ENCODE data around the gene IQCK. TPM values are rescaled to one million over a fixed set of nuclear protein-coding genes. Genes with fewer than 3 reads are reported as not detected.
A peak's percentile ranks its signal among the peaks of the same experiment; 100 is the strongest.

The IQCK gene
- total and polyA plus RNA-seq, 12 donors: 8.2 to 35.2 (median 14.9) TPM

DNA sequence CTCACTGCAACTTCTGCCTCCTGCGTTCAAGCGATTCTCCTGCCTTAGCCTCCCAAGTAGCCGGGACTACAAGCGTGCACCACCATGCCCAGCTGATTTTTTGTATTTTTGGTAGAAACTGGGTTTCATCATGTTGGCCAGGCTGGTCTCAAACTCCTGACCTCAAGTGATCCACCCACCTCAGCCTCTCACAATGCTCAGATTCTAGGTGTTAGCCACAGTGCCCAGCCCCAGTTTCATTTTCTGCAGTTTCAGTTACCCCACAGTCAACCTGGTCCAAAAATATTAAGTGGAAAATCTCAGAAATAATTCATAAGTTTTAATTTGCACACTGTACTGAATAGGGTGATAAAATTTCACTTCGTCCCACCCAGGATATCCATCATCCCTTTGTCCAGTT, 28.7 kb upstream of the IQCK start:
- Histone ChIP-seq H3K27ac (no peak overlapping the region), H3K27me3 (no peaks in the 10 kb centered on the region), H3K4me1 (replicated peaks in 1 of 2) (peaks cover 17 to 24% of the 10 kb centered on the region in 2 donors), H3K4me3 (no peak overlapping the region), H3K9me3 (replicated peaks in 1 of 3) (no peaks in the 10 kb centered on the region), H3K36me3 (replicated peaks in 1 of 2) (peaks cover 0 to 21% of the 10 kb centered on the region in 2 donors)
- TF ChIP-seq POLR2A (IDR thresholded peaks at IDR 0.05) (no peak), CTCF (IDR thresholded peaks at IDR 0.05) (no peak)
- intact Hi-C loops (cut with DNase I): no loop called here
- no peak for DNase-seq
- 92 to 96% (median 95%) methylated on average over 5 of the region's 5 CpGs for WGBS, 4 donors

- Histone ChIP-seq H3K27ac (peak overlapping the region in 3 of 5 donors; percentile 60 to 83 (median 75)), H3K4me1 (replicated peaks in 1 of 2) (peaks cover 17 to 24% of the 10 kb centered on the region in 2 donors), H3K27me3 (no peaks in the 10 kb centered on the region), H3K36me3 (replicated peaks in 1 of 2) (peaks cover 0 to 18% of the 10 kb centered on the region in 2 donors), H3K4me3 (no peak overlapping the region), H3K9me3 (replicated peaks in 1 of 3) (no peaks in the 10 kb centered on the region)
- TF ChIP-seq CTCF (IDR thresholded peaks at IDR 0.05): no peak
- TF ChIP-seq POLR2A (IDR thresholded peaks at IDR 0.05): no peak
- intact Hi-C loops (cut with DNase I): no loop called here
- peak in 6 of 7 donors; percentile 50 to 73 (median 62) for DNase-seq
- 45 to 57% (median 53%) methylated on average over 4 of the region's 4 CpGs for WGBS, 4 donors
Measured at GRCh38 chr16:19690196-19690595, 27.9 kb upstream of the IQCK start.

DNA sequence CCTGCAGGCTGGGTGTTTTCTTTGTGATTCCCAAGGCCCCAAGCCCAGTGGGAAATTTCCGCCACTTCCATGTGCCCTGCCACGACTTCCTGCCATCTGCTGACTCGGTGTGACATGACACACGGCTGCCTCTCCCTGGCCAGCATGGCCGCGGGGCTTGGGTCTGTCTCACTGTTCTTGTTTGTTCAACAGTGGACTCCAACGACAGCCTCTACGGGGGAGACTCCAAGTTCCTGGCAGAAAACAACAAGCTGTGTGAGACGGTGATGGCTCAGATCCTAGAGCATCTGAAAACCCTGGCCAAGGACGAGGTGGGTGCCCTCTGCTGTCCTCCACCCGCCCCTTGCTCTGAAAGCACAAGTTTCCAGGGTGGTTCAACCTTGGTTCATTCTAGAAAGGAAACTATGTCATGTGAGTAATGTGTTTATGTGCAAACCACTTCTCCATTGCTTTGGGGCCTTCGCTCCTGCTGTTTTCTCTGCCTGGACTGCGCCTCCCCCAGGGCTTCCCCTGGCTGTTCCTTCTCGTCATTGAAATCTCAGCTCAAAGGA, 26.8 kb upstream of the IQCK start:
- 27 to 36% (median 31%) methylated on average over 11 to 14 of the region's 14 CpGs for WGBS, 4 donors
- no peaks in the 10 kb centered on the region for H3K9me3 ChIP-seq (replicated peaks in 1 of 3)
- TF ChIP-seq CTCF (IDR thresholded peaks at IDR 0.05) (no peak), POLR2A (IDR thresholded peaks at IDR 0.05) (peak in 1 of 2 donors; percentile 7)
- intact Hi-C loops (cut with DNase I): no loop called here
- H3K27ac ChIP-seq: peak overlapping the region in 4 of 5 donors; percentile 45 to 83 (median 68)
- H3K36me3 ChIP-seq (replicated peaks in 1 of 2): peaks cover 0 to 18% of the 10 kb centered on the region in 2 donors
- H3K4me1 ChIP-seq (replicated peaks in 1 of 2): peaks cover 21 to 31% of the 10 kb centered on the region in 2 donors
- H3K27me3 ChIP-seq: no peaks in the 10 kb centered on the region
- no peak overlapping the region for H3K4me3 ChIP-seq
- DNase-seq: peak; percentile 56 to 75 (median 71)

DNA sequence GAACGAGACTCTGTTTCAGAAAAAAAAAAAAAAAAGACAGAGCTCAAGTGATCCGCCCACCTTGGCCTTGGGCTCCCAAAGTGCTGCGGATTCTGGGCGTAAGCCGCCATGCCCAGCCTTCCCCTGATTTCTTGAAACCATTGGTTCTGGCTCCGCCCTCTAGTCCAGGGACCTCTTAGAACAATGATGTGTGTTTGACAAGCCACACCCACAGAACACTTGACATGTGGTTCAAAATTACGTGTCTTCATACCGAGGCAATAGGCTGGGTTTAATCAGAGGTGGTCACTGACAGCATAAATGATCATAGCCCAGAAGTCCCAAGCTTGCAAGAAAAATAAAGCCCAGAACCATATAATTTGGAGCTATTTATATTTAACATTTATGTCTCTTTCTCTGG, 23.1 kb upstream of the IQCK start:
- no peak for DNase-seq
- Histone ChIP-seq H3K4me1 (replicated peaks in 1 of 2) (peaks cover 49 to 62% of the 10 kb centered on the region in 2 donors), H3K36me3 (replicated peaks in 1 of 2) (peaks cover 0 to 17% of the 10 kb centered on the region in 2 donors), H3K4me3 (no peak overlapping the region), H3K27me3 (no peaks in the 10 kb centered on the region), H3K9me3 (replicated peaks in 1 of 3) (no peaks in the 10 kb centered on the region), H3K27ac (no peak overlapping the region)
- 90 to 97% (median 95%) methylated on average over 8 of the region's 8 CpGs for WGBS, 4 donors
- TF ChIP-seq CTCF (IDR thresholded peaks at IDR 0.05): no peak
- no peak for TF ChIP-seq POLR2A (IDR thresholded peaks at IDR 0.05)
- intact Hi-C loops (cut with DNase I): no loop called here
